ENCODE data around the gene OTP. TPM values are rescaled to one million over a fixed set of nuclear protein-coding genes. Genes with fewer than 3 reads are reported as not detected.
A peak's percentile ranks its signal among the peaks of the same experiment; 100 is the strongest.

OTP gene
- total RNA-seq, 1 donor from 2014 or later = not detected

GRCh38 chr5:77645158-77645994 is 6.9 kb upstream of the OTP start:
- peak in 1 of 2 experiments; percentile 64 for DNase-seq (ENCODE audit: low spot score in 2 of 2, unreplicated experiment in 2 of 2)
- TF ChIP-seq, protein P1, sequence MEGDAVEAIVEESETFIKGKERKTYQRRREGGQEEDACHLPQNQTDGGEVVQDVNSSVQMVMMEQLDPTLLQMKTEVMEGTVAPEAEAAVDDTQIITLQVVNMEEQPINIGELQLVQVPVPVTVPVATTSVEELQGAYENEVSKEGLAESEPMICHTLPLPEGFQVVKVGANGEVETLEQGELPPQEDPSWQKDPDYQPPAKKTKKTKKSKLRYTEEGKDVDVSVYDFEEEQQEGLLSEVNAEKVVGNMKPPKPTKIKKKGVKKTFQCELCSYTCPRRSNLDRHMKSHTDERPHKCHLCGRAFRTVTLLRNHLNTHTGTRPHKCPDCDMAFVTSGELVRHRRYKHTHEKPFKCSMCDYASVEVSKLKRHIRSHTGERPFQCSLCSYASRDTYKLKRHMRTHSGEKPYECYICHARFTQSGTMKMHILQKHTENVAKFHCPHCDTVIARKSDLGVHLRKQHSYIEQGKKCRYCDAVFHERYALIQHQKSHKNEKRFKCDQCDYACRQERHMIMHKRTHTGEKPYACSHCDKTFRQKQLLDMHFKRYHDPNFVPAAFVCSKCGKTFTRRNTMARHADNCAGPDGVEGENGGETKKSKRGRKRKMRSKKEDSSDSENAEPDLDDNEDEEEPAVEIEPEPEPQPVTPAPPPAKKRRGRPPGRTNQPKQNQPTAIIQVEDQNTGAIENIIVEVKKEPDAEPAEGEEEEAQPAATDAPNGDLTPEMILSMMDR (IDR thresholded peaks at IDR 0.05; ENCODE audit: unreplicated experiment) = peak; percentile 53
- Mint-ChIP-seq H3K27me3 (ENCODE audit: low read depth) (peaks cover 98% of the 10 kb centered on the region), H3K27ac (no peak overlapping the region), H3K4me1 (peaks cover 14% of the 10 kb centered on the region), H3K9me3 (no peaks in the 10 kb centered on the region), H3K36me3 (no peaks in the 10 kb centered on the region), H3K4me3 (peak overlapping the region; percentile 32)

DNA sequence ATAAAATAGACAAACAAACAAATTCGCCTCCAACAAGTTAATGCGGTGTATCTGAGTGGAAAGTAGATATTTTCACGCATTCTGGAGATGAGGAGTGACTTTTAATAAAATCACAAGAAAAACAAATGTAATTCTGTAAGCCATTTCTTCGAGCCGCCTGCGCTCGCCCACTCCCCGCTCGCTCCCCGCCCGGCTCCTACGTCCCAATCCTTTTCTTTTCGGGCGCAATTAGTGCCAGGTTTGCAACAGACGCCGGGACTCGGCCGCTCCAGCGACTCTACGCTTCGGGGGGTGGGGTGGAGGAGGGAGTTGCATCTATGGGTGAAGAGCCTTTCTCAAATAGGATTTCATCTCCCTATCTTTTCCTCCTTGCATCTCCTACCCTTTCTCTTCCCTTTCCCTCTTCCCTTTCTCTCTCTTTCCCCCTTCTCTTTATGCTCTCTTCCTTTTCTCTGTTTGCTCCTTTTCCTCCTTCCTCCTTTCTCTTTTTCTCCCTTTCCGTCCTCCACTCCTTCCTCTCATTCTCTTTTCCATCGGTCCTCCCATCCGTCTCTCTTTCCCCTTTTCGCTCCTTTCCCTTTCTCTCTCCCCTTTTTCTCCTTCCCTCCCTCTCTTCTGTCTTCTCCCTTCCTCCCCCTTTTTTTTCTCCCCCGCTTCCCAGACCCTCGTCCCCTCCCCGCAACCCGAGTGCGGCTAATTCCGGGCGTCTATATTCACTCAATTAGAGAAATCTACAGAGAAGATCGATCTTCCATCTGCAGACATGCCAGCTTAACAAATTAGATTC is 6.1 kb upstream of the OTP start:
- H3K36me3 Mint-ChIP-seq = no peaks in the 10 kb centered on the region
- H3K9me3 Mint-ChIP-seq = no peaks in the 10 kb centered on the region
- DNase-seq (ENCODE audit: low spot score in 2 of 2, unreplicated experiment in 2 of 2) = no peak
- no peak overlapping the region for H3K27ac Mint-ChIP-seq
- H3K4me1 Mint-ChIP-seq = peaks cover 17% of the 10 kb centered on the region
- H3K27me3 Mint-ChIP-seq (ENCODE audit: low read depth) = peaks cover 98% of the 10 kb centered on the region
- H3K4me3 Mint-ChIP-seq = peak overlapping the region; percentile 34
- TF ChIP-seq, protein P1 (IDR thresholded peaks at IDR 0.05; ENCODE audit: unreplicated experiment) = no peak

- peaks cover 18% of the 10 kb centered on the region for H3K4me1 Mint-ChIP-seq
- no peaks in the 10 kb centered on the region for H3K36me3 Mint-ChIP-seq
- peaks cover 98% of the 10 kb centered on the region for H3K27me3 Mint-ChIP-seq (ENCODE audit: low read depth)
- H3K9me3 Mint-ChIP-seq = no peaks in the 10 kb centered on the region
- DNase-seq (ENCODE audit: low spot score in 2 of 2, unreplicated experiment in 2 of 2) = no peak
- TF ChIP-seq, protein P1 (IDR thresholded peaks at IDR 0.05; ENCODE audit: unreplicated experiment) = no peak
- H3K27ac Mint-ChIP-seq = no peak overlapping the region
- H3K4me3 Mint-ChIP-seq = no peak overlapping the region
Observed at GRCh38 chr5:77643654-77644370, 5.3 kb upstream of the OTP start.

DNA sequence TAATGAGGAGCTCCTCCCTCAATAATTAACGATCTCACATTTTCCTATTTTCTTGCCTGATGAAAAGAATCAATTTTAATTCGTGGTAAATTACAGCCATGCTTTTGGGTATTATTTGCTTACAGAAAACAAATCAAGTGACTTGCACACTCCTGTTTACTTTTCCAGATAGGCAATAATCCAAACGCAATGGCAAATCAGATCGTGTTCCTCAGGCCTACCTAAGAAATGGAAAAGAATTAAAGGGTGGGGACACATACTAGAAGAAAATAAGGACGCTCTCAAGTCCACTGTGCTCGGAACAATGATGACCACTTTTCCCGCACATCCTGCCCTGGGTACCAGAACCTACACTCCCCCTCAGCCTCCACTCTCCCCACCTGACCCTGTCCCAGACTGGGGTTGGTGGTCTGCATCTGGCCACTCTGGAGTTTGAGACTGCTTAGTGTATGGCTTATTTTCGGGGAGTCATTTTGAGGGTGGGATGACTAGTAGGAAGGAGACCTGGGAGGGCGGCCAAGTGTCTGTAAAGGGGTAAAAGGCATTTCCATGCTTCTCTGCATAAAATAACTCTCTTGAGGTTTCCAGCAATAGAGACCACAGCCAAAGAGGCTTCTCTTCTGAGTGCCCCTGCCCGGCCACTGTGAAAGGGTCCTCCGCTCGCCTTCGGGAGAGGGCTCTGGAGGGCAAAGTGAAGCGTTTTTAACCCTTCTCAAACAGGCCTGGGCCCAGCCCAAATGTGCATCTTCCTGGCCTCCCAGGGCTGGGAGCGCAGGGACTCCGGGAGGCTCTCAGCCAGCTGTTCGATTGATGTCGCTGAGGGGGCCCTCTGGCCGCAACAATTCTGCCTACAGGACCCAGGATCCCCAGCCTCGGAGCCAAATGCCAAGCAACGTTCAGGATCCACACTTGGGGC is 4.5 kb upstream of the OTP start:
- H3K27me3 Mint-ChIP-seq (ENCODE audit: low read depth) = peaks cover 97% of the 10 kb centered on the region
- no peaks in the 10 kb centered on the region for H3K9me3 Mint-ChIP-seq
- no peak overlapping the region for H3K27ac Mint-ChIP-seq
- TF ChIP-seq, protein P1 (IDR thresholded peaks at IDR 0.05; ENCODE audit: unreplicated experiment) = no peak
- H3K36me3 Mint-ChIP-seq = no peaks in the 10 kb centered on the region
- peaks cover 18% of the 10 kb centered on the region for H3K4me1 Mint-ChIP-seq
- no peak overlapping the region for H3K4me3 Mint-ChIP-seq
- DNase-seq (ENCODE audit: low spot score in 2 of 2, unreplicated experiment in 2 of 2) = no peak

All from mesothelial cell of epicardium (in vitro differentiated cells).